ENCODE results near the gene BTBD6. TPM values are rescaled to one million over a fixed set of nuclear protein-coding genes. Genes with fewer than 3 reads are reported as not detected.
"Not testable (repeated sequence)": the region's sequence is repeated elsewhere in the genome, so short reads cannot be mapped to it uniquely, and the experiment has no call there.

Gene BTBD6
- total RNA-seq, 1 experiment from 2014 or later = 9.0 TPM

GRCh38 chr14:105275267-105275946 lies 27.1 kb downstream of the BTBD6 start:
- no peak overlapping the region for H2AFZ ChIP-seq
- H3K79me2 ChIP-seq (ENCODE audit: low read depth) = peaks cover 5% of the 10 kb centered on the region; the same call in 1 of the 2 replicates
- no peak overlapping the region for H3K4me2 ChIP-seq
- H4K20me1 ChIP-seq (ENCODE audit: insufficient read depth) = peaks cover 26% of the 10 kb centered on the region
- H3K36me3 ChIP-seq (ENCODE audit: low read depth) = no peaks in the 10 kb centered on the region
- H3K4me3 ChIP-seq = no peak overlapping the region
- no peak for DNase-seq
- TF ChIP-seq CTCF (conservative IDR thresholded peaks at IDR 0.05) (no peak), EZH2 (IDR thresholded peaks at IDR 0.05; ENCODE audit: low read depth) (no peak)
- no peaks in the 10 kb centered on the region for H3K27me3 ChIP-seq (ENCODE audit: insufficient read depth, low read depth)
- no peaks in the 10 kb centered on the region for H3F3A ChIP-seq (ENCODE audit: insufficient read depth, low read depth)
- no peak overlapping the region for H3K27ac ChIP-seq
- ChIA-PET POLR2A (ENCODE audit: unreplicated experiment) (no interaction called here), CTCF (interaction anchor here (0.6 to 1.1 kb wide), 2 partner anchors 13 to 505 kb away, joined by 4 read pairs; no protein-coding TSS in a partner anchor)
- peaks cover 8% of the 10 kb centered on the region for H3K4me1 ChIP-seq (replicated peaks; ENCODE audit: insufficient read depth)
- intact Hi-C loops (cut with micrococcal nuclease; ENCODE audit: unreplicated experiment) = no loop called here
- H3K9me2 ChIP-seq (ENCODE audit: insufficient read depth) = no peaks in the 10 kb centered on the region
- no peaks in the 10 kb centered on the region for H3K9me3 ChIP-seq (ENCODE audit: insufficient read depth, low read depth)
- BruUV-seq (replicated peaks) = no TSS peak

- peaks cover 32% of the 10 kb centered on the region for H4K20me1 ChIP-seq (ENCODE audit: insufficient read depth)
- H3K27ac ChIP-seq; H3K79me2 ChIP-seq (ENCODE audit: low read depth); H3K4me3 ChIP-seq; H3K27me3 ChIP-seq (ENCODE audit: insufficient read depth, low read depth); H3K4me1 ChIP-seq (replicated peaks; ENCODE audit: insufficient read depth); intact Hi-C loops (cut with micrococcal nuclease; ENCODE audit: unreplicated experiment); POLR2A ChIA-PET (ENCODE audit: unreplicated experiment); H3F3A ChIP-seq (ENCODE audit: insufficient read depth, low read depth); H3K9me2 ChIP-seq (ENCODE audit: insufficient read depth); H2AFZ ChIP-seq; CTCF ChIA-PET; H3K9me3 ChIP-seq (ENCODE audit: insufficient read depth, low read depth); H3K36me3 ChIP-seq (ENCODE audit: low read depth); DNase-seq; H3K4me2 ChIP-seq; BruUV-seq (replicated peaks): not testable (repeated sequence)
These were observed 29.1 kb downstream of the BTBD6 start for GRCh38 chr14:105277448-105277847.

- no peaks in the 10 kb centered on the region for H3F3A ChIP-seq (ENCODE audit: insufficient read depth, low read depth)
- no peaks in the 10 kb centered on the region for H3K4me1 ChIP-seq (replicated peaks; ENCODE audit: insufficient read depth)
- no peak overlapping the region for H3K4me3 ChIP-seq
- no peaks in the 10 kb centered on the region for H3K9me3 ChIP-seq (ENCODE audit: insufficient read depth, low read depth)
- H3K4me2 ChIP-seq = no peak overlapping the region
- no TSS peak for BruUV-seq (replicated peaks)
- H2AFZ ChIP-seq = no peak overlapping the region
- no peaks in the 10 kb centered on the region for H3K27me3 ChIP-seq (ENCODE audit: insufficient read depth, low read depth)
- no peaks in the 10 kb centered on the region for H3K36me3 ChIP-seq (ENCODE audit: low read depth)
- TF ChIP-seq EZH2 (IDR thresholded peaks at IDR 0.05; ENCODE audit: low read depth) = no peak
- no peak for TF ChIP-seq CTCF (conservative IDR thresholded peaks at IDR 0.05)
- H4K20me1 ChIP-seq (ENCODE audit: insufficient read depth) = peaks cover 40% of the 10 kb centered on the region
- ChIA-PET CTCF (no interaction called here), POLR2A (ENCODE audit: unreplicated experiment) (no interaction called here)
- intact Hi-C loops (cut with micrococcal nuclease; ENCODE audit: unreplicated experiment) = loop anchor here (2.0 to 5.0 kb wide), 3 partner anchors 77 to 308 kb away; no protein-coding TSS in a partner anchor
- H3K79me2 ChIP-seq (ENCODE audit: low read depth) = no peaks in the 10 kb centered on the region; the same call in 1 of the 2 replicates
- no peak overlapping the region for H3K27ac ChIP-seq
- no peak for DNase-seq
- H3K9me2 ChIP-seq (ENCODE audit: insufficient read depth) = no peaks in the 10 kb centered on the region
These were observed 31.5 kb downstream of the BTBD6 start for GRCh38 chr14:105279642-105280361.
